K562 (cell line): ENCODE results near the gene SETD5. TPM values are rescaled to one million over a fixed set of nuclear protein-coding genes. Genes with fewer than 3 reads are reported as not detected.
A peak's percentile ranks its signal among the peaks of the same experiment; 100 is the strongest.

Experiments
- CBX2 ChIP-seq: fragments of 200-600 bp; sonication (generic); IDR thresholded peaks from one replicate; pipeline ENCODE4 v1.6.1; 2012; ENCODE audit warnings: mild to moderate bottlenecking, low read length, inconsistent platforms; ENCODE audit not compliant: insufficient read depth, poor library complexity, severe bottlenecking
- DPF2 ChIP-seq: fragments of 450-650 bp; IDR thresholded peaks from 2 replicates; pipeline ENCODE4 v1.6.1; 2016
- ESRRB ChIP-seq: fragments of 250-450 bp; sonication (Bioruptor Pico); IDR thresholded peaks from 2 replicates; pipeline ENCODE4 v1.5.0; 2020; ENCODE audit warnings: mild to moderate bottlenecking, moderate library complexity, borderline replicate concordance
- FOXO4 ChIP-seq: fragments of 450-650 bp; formaldehyde crosslinking; IDR thresholded peaks from 2 replicates; pipeline ENCODE4 v1.4.0; 2020; ENCODE audit warnings: mild to moderate bottlenecking, moderate library complexity
- FOXP1 ChIP-seq: sonication (generic); formaldehyde crosslinking; IDR thresholded peaks from 2 replicates; pipeline ENCODE4 v1.8.0; 2022; ENCODE audit warnings: mild to moderate bottlenecking, missing genetic modification reagents
- KDM5B ChIP-seq: fragments of 200-600 bp; sonication (generic); IDR thresholded peaks from 2 replicates; pipeline ENCODE4 v1.6.1; 2012; ENCODE audit warnings: low read depth, mild to moderate bottlenecking, moderate library complexity, low read length, control low read depth, inconsistent platforms; ENCODE audit not compliant: insufficient replicate concordance
- MAX ChIP-seq: sonication (generic); formaldehyde crosslinking; IDR thresholded peaks from 2 replicates; pipeline ENCODE4 v1.9.0; 2022; ENCODE audit warnings: mild to moderate bottlenecking, missing genetic modification reagents
- MXI1 ChIP-seq: IDR thresholded peaks from 2 replicates; pipeline ENCODE4 v1.6.1; 2011; ENCODE audit warnings: low read depth, mild to moderate bottlenecking, improper control_type of control experiment, low read length
- NCOR1 ChIP-seq: fragments of 450-650 bp; IDR thresholded peaks from 2 replicates; pipeline ENCODE4 v1.6.1; 2016; ENCODE audit warnings: mild to moderate bottlenecking, moderate library complexity
- NFATC3 ChIP-seq: fragments of 450-650 bp; IDR thresholded peaks from 2 replicates; pipeline ENCODE4 v1.6.1; 2017; ENCODE audit warnings: mild to moderate bottlenecking
- NONO ChIP-seq, 2 experiments: fragments of 200-400 bp in 1 of 2; fragments of 450-650 bp in 1 of 2; formaldehyde crosslinking in 1 of 2; IDR thresholded peaks; 2 replicates each; pipeline ENCODE4 v1.6.1; 2017; ENCODE audit warnings: low read depth in 2 of 2, mild to moderate bottlenecking in 2 of 2, moderate library complexity in 2 of 2, low read length in 1 of 2
- PCBP2 ChIP-seq: fragments of 200-400 bp; formaldehyde crosslinking; IDR thresholded peaks from 2 replicates; pipeline ENCODE4 v1.6.1; 2018; ENCODE audit warnings: low read length, low read depth, mild to moderate bottlenecking, moderate library complexity; ENCODE audit not compliant: poor library complexity, severe bottlenecking
- PTRF ChIP-seq: fragments of 450-650 bp; IDR thresholded peaks from 2 replicates; pipeline ENCODE4 v1.6.1; 2016; ENCODE audit warnings: mild to moderate bottlenecking, missing genetic modification characterization, missing compliant biosample characterization
- SNAPC5 ChIP-seq: fragments of 250-450 bp; sonication (Bioruptor Pico); IDR thresholded peaks from 2 replicates; pipeline ENCODE4 v1.8.0; 2021; ENCODE audit warnings: moderate library complexity, mild to moderate bottlenecking, inconsistent platforms
- TCF7 ChIP-seq: sonication (generic); IDR thresholded peaks from 2 replicates; pipeline ENCODE4 v1.6.1; 2016; ENCODE audit warnings: antibody characterized with exemption, borderline replicate concordance
- ZKSCAN1 ChIP-seq: fragments of 150-350 bp; IDR thresholded peaks from 2 replicates; pipeline ENCODE4 v1.6.1; 2016; ENCODE audit warnings: low read depth, low read length
- ZNF12 ChIP-seq: sonication (generic); formaldehyde crosslinking; IDR thresholded peaks from 2 replicates; pipeline ENCODE4 v1.4.0; 2020; ENCODE audit warnings: mild to moderate bottlenecking, missing genetic modification reagents
- ZNF134 ChIP-seq: fragments of 250-450 bp; sonication (Bioruptor Pico); conservative IDR thresholded peaks from 2 replicates; pipeline ENCODE4 v1.4.0; 2020
- ZNF354B ChIP-seq: fragments of 250-450 bp; sonication (Bioruptor Pico); IDR thresholded peaks from 2 replicates; pipeline ENCODE4 v1.4.0; 2020
- polyA plus RNA-seq, 8 experiments: library from polyadenylated mRNA; depleted of rRNA in 4 of 8; stranded (reverse) in 5 of 8; unstranded in 3 of 8; fragments of >200 nt; fragmentation: Nextera tagmentation in 2 of 8; fragmentation: Illumina TruSeq in 1 of 8; extraction: Ambion mirVana in 2 of 8; extraction: Trizol in 1 of 8; gene quantifications; 2 replicates each; pipeline versions ENCODE4 v1.2.1 to v1.2.3, GENCODE V29; 2011 to 2014; ENCODE audit warnings: inconsistent platforms in 1 of 8, missing spikeins in 1 of 8
- total RNA-seq, 7 experiments: library from RNA; depleted of rRNA in 6 of 7; stranded (reverse); fragments of >200 nt in 6 of 7; fragmentation: Illumina TruSeq in 2 of 7; extraction: Trizol in 2 of 7; gene quantifications; 2 replicates each; pipeline versions ENCODE4 v1.2.1 to v1.2.3, GENCODE V29; 2011 to 2021; ENCODE audit warnings: low replicate concordance in 1 of 7
- TF ChIP-seq, protein P1 (sequence below): fragments of 450-650 bp; IDR thresholded peaks from 2 replicates; pipeline ENCODE4 v1.6.1; 2017; ENCODE audit warnings: mild to moderate bottlenecking, moderate library complexity
- TF ChIP-seq, protein P2 (sequence below): fragments of 250-450 bp; sonication (Bioruptor Pico); IDR thresholded peaks from 2 replicates; pipeline ENCODE4 v1.5.0; 2021; ENCODE audit warnings: mild to moderate bottlenecking, borderline replicate concordance
- TF ChIP-seq, protein P3 (sequence below): IDR thresholded peaks from 2 replicates; pipeline ENCODE4 v1.6.1; 2011; ENCODE audit not compliant: insufficient read length; ENCODE audit errors: extremely low read depth

SETD5 gene
- total and polyA plus RNA-seq, 9 of the 15 experiments (the other 6 are each of a cell fraction or from before 2014, with no cell fraction given) = 20.8 to 135 (median 87.2) TPM

DNA sequence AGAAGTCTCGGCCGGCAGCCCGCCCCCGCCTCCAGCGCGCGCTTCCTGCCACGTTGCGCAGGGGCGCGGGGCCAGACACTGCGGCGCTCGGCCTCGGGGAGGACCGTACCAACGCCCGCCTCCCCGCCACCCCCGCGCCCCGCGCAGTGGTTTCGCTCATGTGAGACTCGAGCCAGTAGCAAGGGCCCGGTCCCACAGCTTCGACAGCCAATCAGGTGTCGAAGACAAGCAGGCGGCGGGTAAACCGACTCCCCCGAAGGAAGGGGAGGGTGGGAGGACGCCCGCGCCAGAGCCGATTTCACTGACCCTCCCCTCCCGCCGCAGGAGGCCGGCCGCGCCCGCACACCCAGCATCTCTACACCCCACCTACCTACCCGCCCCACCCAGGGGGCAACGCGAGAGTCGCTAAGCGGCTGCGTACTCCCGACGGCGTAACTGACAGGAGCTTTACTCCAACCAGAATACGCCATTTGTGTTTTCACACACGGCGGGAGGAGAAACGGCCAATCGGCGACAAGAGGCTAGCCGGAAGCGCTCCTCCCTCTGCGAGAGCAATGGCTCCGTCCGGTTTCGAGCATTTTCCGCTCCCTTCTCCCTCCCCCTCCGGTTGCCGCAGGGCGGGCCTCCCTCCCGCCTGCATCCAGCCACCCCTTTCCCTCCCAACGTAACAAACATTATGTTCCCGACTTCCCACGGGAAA is 633 bp upstream of the SETD5 start (continued):
- TF ChIP-seq, protein P1, sequence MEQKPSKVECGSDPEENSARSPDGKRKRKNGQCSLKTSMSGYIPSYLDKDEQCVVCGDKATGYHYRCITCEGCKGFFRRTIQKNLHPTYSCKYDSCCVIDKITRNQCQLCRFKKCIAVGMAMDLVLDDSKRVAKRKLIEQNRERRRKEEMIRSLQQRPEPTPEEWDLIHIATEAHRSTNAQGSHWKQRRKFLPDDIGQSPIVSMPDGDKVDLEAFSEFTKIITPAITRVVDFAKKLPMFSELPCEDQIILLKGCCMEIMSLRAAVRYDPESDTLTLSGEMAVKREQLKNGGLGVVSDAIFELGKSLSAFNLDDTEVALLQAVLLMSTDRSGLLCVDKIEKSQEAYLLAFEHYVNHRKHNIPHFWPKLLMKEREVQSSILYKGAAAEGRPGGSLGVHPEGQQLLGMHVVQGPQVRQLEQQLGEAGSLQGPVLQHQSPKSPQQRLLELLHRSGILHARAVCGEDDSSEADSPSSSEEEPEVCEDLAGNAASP = no peak
- TF ChIP-seq SNAPC5 (CRISPR knock-in tag) = no peak
- TF ChIP-seq NFATC3 = no peak
- TF ChIP-seq DPF2 = 0 out of 2 replicates have a peak, but pooled peaks have one; percentile 22
- TF ChIP-seq, protein P2, sequence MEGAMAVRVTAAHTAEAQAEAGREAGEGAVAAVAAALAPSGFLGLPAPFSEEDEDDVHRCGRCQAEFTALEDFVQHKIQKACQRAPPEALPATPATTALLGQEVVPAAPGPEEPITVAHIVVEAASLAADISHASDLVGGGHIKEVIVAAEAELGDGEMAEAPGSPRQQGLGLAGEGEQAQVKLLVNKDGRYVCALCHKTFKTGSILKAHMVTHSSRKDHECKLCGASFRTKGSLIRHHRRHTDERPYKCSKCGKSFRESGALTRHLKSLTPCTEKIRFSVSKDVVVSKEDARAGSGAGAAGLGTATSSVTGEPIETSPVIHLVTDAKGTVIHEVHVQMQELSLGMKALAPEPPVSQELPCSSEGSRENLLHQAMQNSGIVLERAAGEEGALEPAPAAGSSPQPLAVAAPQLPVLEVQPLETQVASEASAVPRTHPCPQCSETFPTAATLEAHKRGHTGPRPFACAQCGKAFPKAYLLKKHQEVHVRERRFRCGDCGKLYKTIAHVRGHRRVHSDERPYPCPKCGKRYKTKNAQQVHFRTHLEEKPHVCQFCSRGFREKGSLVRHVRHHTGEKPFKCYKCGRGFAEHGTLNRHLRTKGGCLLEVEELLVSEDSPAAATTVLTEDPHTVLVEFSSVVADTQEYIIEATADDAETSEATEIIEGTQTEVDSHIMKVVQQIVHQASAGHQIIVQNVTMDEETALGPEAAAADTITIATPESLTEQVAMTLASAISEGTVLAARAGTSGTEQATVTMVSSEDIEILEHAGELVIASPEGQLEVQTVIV (CRISPR knock-in tag) = no peak
- TF ChIP-seq FOXO4 (CRISPR knock-in tag) = no peak; the same call in none of the 2 replicates
- TF ChIP-seq CBX2 = no peak
- TF ChIP-seq MXI1 = peak; percentile 56; the same call in 1 of the 2 replicates
- TF ChIP-seq, protein P3, sequence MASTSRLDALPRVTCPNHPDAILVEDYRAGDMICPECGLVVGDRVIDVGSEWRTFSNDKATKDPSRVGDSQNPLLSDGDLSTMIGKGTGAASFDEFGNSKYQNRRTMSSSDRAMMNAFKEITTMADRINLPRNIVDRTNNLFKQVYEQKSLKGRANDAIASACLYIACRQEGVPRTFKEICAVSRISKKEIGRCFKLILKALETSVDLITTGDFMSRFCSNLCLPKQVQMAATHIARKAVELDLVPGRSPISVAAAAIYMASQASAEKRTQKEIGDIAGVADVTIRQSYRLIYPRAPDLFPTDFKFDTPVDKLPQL = no peak
- TF ChIP-seq PTRF (tag) = no peak
- peak; percentile 95 for TF ChIP-seq KDM5B
- TF ChIP-seq NONO (IDR thresholded peaks at IDR 0.05; ENCODE audit: low read depth in 2 of 2, low read length in 1 of 2) = peak; percentile 91 to 98
- TF ChIP-seq TCF7 = no peak
- no peak; the same call in 1 of the 2 replicates for TF ChIP-seq ZNF134
- peak; percentile 99 for TF ChIP-seq MAX (CRISPR knock-in tag)
- peak; percentile 9; the same call in 1 of the 2 replicates for TF ChIP-seq ZNF12 (CRISPR knock-in tag)
- peak; percentile 96 for TF ChIP-seq FOXP1 (CRISPR knock-in tag)
- no peak for TF ChIP-seq ESRRB (CRISPR knock-in tag)
- TF ChIP-seq ZNF354B (CRISPR knock-in tag) = 0 out of 2 replicates have a peak, but pooled peaks have one; percentile 16
- TF ChIP-seq PCBP2 = peak; percentile 7
- peak; percentile 78 for TF ChIP-seq NCOR1
- peak; percentile 72 for TF ChIP-seq ZKSCAN1
